BE2C (cell line): Measurements from ENCODE around the gene IQSEC3.

ENCODE experiments used
- DNase-seq: peaks from one replicate; pipeline ENCODE4 v3.0.0-alpha.2; 2020
- H3K27me3 ChIP-seq: fragments of 250-450 bp; sonication (Bioruptor Pico); 2 replicates; pipeline ENCODE4 v1.5.1; 2020; ENCODE audit warnings: mild to moderate bottlenecking
- H3K36me3 ChIP-seq: fragments of 250-450 bp; sonication (Bioruptor Pico); 2 replicates; pipeline ENCODE4 v1.5.1; 2020; ENCODE audit warnings: mild to moderate bottlenecking
- H3K4me1 ChIP-seq: fragments of 250-450 bp; sonication (Bioruptor Pico); 2 replicates; pipeline ENCODE4 v1.5.1; 2020
- H3K4me3 ChIP-seq: 2 replicates; pipeline ENCODE4 v1.5.1; 2011; ENCODE audit warnings: low read depth, low read length
- H3K9me3 ChIP-seq: fragments of 250-450 bp; sonication (Bioruptor Pico); 2 replicates; pipeline ENCODE4 v1.5.1; 2020
- TF ChIP-seq, protein P1 (sequence below): IDR thresholded peaks from 2 replicates; pipeline ENCODE4 v1.5.1; 2012; ENCODE audit warnings: mild to moderate bottlenecking, low read depth, low read length

Gene IQSEC3

DNA sequence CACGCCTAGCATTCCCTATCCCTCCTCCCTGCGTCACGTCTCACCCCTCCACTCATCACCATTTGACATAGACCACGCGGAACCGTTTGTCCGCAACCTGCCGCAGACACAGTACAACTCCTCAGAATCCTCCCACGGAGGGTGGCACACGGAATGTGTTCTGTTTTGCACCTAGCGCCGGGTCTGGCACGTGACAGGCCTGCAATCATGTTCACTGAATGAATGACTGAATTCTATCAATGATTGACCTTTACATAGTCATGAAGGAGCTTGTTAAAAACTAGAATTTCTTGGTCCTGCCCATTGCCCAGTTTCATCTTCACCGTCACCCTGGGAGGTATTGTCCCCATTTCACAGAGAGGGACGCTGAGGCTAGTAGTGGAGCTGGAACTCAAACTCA lies 142.7 kb downstream of the IQSEC3 start:
- no peaks in the 10 kb centered on the region for H3K36me3 ChIP-seq
- H3K4me1 ChIP-seq, result no peaks in the 10 kb centered on the region; the same call in 1 of the 2 replicates
- H3K9me3 ChIP-seq, result no peaks in the 10 kb centered on the region
- no peak for DNase-seq
- no peak overlapping the region for H3K4me3 ChIP-seq
- no peaks in the 10 kb centered on the region for H3K27me3 ChIP-seq
- TF ChIP-seq, protein P1, sequence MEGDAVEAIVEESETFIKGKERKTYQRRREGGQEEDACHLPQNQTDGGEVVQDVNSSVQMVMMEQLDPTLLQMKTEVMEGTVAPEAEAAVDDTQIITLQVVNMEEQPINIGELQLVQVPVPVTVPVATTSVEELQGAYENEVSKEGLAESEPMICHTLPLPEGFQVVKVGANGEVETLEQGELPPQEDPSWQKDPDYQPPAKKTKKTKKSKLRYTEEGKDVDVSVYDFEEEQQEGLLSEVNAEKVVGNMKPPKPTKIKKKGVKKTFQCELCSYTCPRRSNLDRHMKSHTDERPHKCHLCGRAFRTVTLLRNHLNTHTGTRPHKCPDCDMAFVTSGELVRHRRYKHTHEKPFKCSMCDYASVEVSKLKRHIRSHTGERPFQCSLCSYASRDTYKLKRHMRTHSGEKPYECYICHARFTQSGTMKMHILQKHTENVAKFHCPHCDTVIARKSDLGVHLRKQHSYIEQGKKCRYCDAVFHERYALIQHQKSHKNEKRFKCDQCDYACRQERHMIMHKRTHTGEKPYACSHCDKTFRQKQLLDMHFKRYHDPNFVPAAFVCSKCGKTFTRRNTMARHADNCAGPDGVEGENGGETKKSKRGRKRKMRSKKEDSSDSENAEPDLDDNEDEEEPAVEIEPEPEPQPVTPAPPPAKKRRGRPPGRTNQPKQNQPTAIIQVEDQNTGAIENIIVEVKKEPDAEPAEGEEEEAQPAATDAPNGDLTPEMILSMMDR, result no peak

DNA sequence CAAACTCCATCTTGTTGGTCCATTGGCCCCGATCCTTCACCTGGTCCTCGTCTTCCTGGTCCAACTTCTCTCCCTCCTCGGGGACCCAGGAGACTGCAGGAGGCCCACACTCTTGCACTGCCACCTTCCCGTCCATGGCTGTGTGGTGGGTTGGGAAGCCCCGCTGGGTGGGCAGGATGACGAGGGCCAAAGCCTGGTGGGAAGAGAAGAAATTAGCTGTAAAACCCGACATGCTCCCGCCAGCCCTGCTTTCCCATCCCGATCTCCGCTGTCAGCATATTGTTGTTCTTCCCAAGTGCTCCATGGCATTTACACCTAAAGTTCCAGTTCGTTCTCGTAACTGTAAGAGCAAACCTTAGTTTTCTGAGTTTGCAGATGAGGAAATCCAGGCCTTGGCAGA lies 143.3 kb downstream of the IQSEC3 start:
- TF ChIP-seq, protein P1, result no peak
- DNase-seq, result no peak
- no peaks in the 10 kb centered on the region for H3K27me3 ChIP-seq
- no peaks in the 10 kb centered on the region for H3K9me3 ChIP-seq
- H3K4me1 ChIP-seq, result no peaks in the 10 kb centered on the region; the same call in 1 of the 2 replicates
- H3K4me3 ChIP-seq, result no peak overlapping the region
- no peaks in the 10 kb centered on the region for H3K36me3 ChIP-seq

DNA sequence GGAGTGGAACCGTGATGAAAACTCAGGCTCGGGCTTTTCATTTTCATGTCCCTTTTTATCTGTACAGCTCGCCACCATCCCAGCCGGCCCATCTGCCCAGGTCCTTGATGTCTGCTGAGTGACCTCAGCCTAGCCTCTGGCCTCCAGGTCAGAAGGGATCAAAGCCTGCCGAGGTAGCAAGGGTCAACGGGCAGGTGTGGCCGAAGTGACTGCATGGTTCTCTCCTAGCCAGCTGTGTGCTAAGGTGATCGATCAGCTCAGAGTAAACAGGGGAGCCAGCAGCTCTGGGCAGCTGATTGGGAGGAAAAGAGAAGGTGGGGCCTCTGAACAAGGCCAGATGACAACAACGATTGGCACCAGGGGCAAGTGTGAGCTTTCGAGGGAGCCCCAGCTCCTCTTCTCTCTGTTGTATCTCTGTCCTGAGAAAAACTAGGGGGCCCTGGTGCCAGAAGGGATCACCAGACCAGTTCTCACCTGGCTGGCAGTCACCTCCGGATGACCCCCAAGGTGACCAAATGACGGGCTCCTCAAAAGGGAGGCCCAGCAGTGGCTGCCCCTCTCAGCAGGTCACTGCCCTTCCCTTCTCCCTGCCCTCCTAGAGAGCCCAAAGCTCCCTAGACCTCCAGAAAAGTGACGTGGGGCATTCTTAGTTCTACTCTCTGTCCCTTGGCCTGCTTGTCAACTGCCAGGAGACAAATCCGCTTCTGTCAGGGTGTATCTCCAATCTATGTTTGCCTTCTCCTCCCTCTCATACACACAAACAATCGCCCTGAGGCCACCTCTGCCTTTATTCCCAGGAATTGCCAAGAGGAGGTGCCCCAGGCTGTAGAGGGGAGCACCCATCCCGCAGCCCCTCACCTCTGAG lies 143.9 kb downstream of the IQSEC3 start:
- TF ChIP-seq, protein P1, result no peak
- Histone ChIP-seq H3K4me3 (no peak overlapping the region), H3K27me3 (no peaks in the 10 kb centered on the region), H3K4me1 (no peaks in the 10 kb centered on the region; the same call in 1 of the 2 replicates), H3K36me3 (no peaks in the 10 kb centered on the region), H3K9me3 (no peaks in the 10 kb centered on the region)
- no peak for DNase-seq

DNA sequence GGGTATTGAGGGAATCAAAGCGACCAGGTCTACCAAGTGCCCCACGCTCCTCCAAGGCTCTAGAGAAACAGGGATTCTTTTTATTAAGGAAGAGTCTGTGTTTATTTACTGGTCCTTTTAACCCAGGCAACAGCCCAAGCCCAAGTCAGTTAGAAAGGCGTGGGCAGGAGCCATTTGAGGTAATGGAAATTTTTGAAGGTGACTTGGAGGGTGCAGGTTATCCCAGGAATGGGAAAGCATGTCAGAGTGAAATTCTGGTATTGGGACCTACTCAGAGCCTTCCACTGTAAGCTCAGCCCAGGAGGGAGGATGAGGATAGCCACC lies 144.5 kb downstream of the IQSEC3 start:
- no peak for DNase-seq
- H3K9me3 ChIP-seq, result no peaks in the 10 kb centered on the region
- no peaks in the 10 kb centered on the region; the same call in 1 of the 2 replicates for H3K4me1 ChIP-seq
- no peaks in the 10 kb centered on the region for H3K27me3 ChIP-seq
- H3K4me3 ChIP-seq, result no peak overlapping the region
- H3K36me3 ChIP-seq, result no peaks in the 10 kb centered on the region
- TF ChIP-seq, protein P1, result no peak

DNA sequence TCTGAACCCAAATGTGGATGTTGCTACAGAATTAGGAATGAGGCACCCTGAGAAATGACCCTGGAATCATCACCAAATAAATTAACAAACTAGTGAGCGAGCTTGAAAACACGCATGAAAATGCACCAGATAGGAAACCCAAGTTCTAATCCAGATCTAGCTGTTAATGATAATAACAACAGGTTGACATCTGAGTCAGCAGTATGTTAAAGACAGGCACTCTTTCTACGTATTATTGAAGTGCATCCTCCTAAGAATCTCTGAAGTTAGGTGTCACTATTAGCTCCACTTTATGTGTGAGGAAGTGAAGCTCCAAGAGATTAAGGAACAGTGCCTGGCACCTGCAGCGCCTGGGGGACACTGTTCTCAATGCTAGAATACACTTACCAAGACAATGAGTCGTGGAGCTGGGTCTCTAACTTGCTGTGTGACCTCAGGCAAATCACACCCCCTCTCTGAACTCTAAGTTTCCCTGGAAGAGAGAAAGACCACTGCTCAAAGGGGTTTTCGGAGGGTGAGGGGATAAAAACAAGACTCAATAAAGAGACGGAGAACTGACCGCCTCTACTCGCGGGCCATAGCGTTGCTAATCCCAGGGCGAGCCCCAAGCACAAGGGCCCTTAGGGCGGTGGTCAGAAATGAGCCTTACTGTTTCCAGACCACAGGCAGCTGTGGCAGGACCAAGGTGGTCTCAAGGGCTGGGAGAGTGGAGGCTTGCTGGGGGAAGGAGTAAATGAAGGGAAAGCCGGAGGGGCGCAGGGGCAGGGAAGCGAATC lies 145.3 kb downstream of the IQSEC3 start:
- Histone ChIP-seq H3K36me3 (no peaks in the 10 kb centered on the region), H3K9me3 (no peaks in the 10 kb centered on the region), H3K4me3 (no peak overlapping the region), H3K4me1 (no peaks in the 10 kb centered on the region; the same call in 1 of the 2 replicates), H3K27me3 (no peaks in the 10 kb centered on the region)
- TF ChIP-seq, protein P1, result no peak
- no peak for DNase-seq

DNA sequence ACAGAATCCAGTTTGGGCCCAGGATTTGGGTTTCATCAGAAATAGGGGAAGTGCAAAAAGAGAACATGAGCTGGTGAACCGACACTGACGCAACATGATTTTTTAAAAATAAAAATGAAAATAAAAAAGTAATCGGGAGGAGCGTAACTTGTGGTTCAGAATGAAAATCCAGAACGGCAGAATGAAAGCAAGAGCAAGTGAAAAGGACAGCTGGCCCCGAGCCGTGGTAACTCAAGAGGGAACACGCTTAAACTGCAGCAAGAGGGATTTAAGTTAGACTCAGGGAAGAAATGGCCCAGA lies 145.8 kb downstream of the IQSEC3 start:
- H3K27me3 ChIP-seq, result no peaks in the 10 kb centered on the region
- H3K36me3 ChIP-seq, result no peaks in the 10 kb centered on the region
- no peaks in the 10 kb centered on the region for H3K9me3 ChIP-seq
- TF ChIP-seq, protein P1, result no peak
- no peak overlapping the region for H3K4me3 ChIP-seq
- no peaks in the 10 kb centered on the region; the same call in 1 of the 2 replicates for H3K4me1 ChIP-seq
- no peak for DNase-seq
